GM12801 (cell line): Measurements from ENCODE around the gene LHFPL3.

Source experiments
- TF ChIP-seq, protein P1 (sequence below): IDR thresholded peaks from one replicate; pipeline ENCODE4 v1.5.1; 2011; ENCODE audit warnings: control low read depth; ENCODE audit not compliant: insufficient read length; ENCODE audit errors: extremely low read depth

The LHFPL3 gene

DNA sequence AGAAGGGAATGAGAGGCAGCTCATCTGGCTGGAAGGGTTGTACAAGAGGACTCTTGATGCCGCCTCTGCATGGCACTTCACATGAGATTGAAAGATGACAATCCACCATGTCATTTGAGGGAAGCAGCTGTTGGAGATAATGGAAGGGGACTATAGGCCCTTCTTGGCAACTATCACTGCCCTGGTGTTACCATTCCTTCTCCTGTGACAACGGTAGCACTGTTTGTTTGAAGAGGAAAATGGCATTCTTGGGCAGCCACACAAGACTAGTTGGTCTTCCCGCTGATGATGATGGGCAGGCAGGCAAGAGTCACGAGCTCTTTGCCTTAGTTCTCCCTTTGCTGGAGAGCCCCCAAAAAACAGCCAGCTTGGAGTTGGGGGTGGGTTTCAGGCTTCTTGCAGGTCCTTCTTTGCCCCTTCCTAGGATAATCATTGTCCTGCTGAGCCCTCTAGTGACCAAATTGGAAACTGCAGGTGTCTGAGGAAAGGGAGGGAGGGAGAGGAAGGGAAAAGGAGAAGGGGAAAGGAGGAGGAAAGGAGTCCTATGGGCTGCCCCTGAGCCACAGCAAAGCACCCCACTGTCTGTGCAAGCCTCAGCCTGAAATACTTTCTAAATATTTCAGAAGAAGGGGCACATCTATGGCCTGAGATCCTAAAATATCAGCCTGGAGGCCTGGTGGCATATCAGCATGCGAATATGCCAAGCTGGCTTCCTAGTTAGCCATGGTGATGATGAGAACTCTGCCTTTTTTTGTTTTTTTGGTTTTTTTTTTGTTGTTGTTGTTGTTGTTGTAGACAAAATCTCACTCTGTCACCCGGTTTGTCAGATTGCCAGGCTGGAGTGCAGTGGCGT, 520.0 kb downstream of the LHFPL3 start:
- TF ChIP-seq, protein P1, sequence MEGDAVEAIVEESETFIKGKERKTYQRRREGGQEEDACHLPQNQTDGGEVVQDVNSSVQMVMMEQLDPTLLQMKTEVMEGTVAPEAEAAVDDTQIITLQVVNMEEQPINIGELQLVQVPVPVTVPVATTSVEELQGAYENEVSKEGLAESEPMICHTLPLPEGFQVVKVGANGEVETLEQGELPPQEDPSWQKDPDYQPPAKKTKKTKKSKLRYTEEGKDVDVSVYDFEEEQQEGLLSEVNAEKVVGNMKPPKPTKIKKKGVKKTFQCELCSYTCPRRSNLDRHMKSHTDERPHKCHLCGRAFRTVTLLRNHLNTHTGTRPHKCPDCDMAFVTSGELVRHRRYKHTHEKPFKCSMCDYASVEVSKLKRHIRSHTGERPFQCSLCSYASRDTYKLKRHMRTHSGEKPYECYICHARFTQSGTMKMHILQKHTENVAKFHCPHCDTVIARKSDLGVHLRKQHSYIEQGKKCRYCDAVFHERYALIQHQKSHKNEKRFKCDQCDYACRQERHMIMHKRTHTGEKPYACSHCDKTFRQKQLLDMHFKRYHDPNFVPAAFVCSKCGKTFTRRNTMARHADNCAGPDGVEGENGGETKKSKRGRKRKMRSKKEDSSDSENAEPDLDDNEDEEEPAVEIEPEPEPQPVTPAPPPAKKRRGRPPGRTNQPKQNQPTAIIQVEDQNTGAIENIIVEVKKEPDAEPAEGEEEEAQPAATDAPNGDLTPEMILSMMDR, result no peak

DNA sequence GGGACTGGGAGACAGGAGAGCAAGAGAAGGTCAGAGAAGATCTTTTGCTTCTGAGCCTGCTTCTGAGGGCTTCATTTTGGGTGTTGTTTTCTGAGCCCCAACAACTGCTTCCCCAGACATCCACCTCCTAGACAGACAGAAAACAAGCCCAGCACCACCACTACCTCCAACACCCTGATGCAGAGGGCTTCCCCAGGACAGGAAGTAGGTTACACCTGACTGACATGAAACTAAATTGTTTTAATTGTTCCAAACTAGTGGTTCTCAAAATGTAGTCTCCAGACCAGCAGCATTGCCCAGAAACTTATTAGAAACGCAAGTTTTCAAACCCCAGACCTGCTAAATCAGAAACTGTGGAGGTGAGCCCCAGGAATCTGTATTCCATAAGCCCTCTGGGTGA, 522.0 kb downstream of the LHFPL3 start:
- TF ChIP-seq, protein P1, result no peak

DNA sequence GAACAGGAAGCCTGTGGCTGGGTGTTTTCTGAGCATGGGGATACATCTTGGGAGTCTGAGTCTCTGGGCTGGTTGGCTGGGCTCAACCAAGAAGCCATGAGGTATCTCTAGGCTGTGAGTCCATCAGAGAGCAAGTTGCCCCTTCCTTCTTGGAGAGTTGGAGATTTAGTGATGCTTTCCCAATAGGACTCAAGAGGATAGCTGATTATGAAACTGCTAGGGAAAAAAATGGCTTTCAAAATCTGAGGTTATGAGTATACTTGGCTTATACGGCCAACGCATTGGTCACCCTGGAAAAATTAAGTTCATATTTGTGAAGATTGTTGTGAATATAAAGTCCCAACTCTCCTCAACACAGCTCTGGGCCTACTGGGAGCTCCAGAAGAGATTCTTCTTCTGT, 522.9 kb downstream of the LHFPL3 start:
- TF ChIP-seq, protein P1, result no peak

DNA sequence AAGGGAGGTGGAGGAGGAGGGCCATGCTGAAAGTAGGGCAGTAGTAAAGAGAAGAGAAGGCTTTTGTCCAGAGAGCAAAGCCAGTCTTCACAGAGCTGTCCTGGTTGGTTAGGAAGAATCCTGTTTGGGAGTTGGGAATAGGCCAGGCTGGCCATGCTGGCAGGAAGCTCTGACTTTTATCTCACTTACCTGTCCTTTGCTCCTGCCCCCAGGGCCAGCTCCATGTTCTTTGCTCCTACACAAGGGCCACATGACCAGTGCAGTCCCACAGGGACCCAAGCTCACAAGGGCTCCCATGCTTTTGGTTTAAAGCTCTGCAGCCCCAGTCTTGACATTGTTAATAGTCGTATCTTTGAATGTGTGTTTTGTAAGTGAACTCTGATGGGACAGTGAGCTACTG, 524.0 kb downstream of the LHFPL3 start:
- TF ChIP-seq, protein P1, result no peak

DNA sequence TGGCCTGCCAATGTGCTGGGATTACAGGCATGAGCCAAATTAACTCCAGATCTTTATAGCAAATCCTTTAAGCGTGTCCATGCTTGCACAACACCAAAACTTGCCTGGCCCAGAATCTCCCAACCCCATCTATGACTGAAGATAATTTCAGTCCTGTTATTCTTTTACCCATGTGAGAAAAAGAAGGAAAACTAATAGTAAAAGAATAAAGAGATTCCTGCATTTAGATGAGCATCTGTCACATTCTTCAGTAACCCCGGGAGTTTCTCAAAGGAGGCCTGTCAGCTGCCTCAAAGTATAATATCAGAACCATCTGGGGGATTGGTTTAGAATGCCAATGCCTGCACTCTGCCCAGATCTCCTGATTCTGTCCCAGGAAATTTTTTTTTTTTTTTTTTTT, 527.5 kb downstream of the LHFPL3 start:
- TF ChIP-seq, protein P1, result no peak

DNA sequence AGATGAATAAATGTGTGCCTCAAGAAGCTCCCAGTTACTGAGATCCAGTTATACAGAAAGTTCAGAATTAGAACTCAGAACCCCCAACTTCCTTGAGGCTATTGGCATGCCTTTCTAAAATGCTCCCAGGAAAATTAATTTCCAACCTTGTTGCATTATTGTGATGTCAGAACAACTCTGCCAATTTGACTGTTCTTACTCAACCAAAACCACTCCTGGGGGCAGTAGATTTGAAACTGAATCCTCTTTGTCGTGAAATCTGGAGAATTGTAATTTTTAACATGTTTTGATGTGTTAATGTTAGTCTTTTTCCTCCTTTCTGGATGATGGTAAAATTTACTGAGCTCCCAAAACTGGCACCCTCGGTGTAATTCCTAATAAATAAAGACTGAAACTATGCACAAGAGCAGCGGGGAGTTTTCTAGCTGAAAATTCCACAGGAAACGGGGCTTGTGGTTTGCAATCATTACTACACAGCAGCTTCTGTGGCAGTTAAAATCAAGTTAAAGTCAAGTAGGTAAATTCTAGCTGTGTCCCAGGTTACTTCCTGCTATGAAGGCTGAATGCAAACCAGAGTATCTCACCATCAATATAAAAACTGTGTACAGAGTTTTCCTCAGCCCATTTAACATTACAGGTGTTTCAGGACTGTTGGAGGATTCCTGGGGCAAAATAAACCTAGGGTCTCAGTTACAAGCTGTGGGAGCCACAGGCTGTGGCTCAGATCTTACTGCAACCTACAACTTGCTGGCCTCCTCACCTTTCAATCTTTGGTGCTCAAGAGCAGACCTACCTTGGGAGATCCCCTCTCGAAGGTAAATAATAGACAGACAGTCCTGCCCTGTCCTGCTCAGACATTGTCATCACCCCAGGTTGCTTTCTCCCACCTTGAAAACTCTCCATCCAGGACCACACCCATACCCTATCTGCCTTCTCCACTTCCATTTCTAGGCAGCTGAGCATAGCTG, 529.3 kb downstream of the LHFPL3 start:
- TF ChIP-seq, protein P1, result no peak

DNA sequence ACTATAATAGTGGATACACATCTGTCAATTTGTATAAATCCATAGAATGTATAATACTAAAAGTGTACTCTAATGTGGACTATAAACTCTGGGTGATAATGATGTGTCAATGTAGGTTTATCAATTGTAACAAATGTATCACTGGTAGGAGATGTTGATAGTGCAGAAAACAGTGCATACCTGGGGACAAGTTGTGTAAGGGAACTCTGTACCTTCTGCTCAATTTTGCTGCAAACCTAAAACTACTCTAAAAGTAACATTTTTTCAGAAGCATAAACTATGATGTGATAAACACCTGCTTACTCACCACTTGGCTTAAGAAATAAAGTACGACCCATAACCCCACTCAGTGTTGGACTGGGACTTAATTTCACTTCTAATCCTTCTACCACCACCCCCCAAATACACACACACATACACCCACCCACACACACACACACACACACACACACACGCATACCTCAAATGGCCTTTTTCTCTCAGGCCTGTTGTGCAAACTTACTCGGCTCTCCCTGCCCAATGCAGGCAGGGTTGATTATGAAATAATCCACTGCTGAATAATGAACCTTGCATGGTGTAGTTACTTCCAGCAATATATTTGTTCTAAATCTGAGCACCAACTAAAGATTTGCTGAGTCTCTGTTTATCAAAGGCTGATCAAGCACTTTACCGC, 531.5 kb downstream of the LHFPL3 start:
- TF ChIP-seq, protein P1, result no peak
